ENCODE results near the gene CPLANE1. TPM values are rescaled to one million over a fixed set of nuclear protein-coding genes. Genes with fewer than 3 reads are reported as not detected.

Gene CPLANE1
- total and polyA plus RNA-seq, 10 of the 15 experiments (the other 5 are each of a cell fraction or from before 2014, with no cell fraction given), result 1.7 to 14.8 (median 6.7) TPM

GRCh38 chr5:37283214-37283820 lies 34.1 kb upstream of the CPLANE1 start:
- POLR2A ChIA-PET, result no interaction called here
- Histone ChIP-seq H2AFZ (ENCODE audit: control insufficient read depth, low read depth, low read length) (no peak overlapping the region), H3K79me2 (ENCODE audit: control insufficient read depth, insufficient read depth, low read length) (no peaks in the 10 kb centered on the region), H3K27me3 (replicated peaks in 1 of 2; ENCODE audit: control insufficient read depth in 2 of 2, insufficient read depth in 2 of 2, low read length in 1 of 2) (no peaks in the 10 kb centered on the region), H3K36me3 (ENCODE audit: control insufficient read depth in 2 of 2, insufficient read depth in 2 of 2, low read length in 1 of 2) (no peaks in the 10 kb centered on the region), H3K4me2 (ENCODE audit: control insufficient read depth, insufficient read depth) (no peak overlapping the region), H4K20me1 (ENCODE audit: control insufficient read depth, insufficient read depth) (no peaks in the 10 kb centered on the region), H3K9me3 (replicated peaks; ENCODE audit: control insufficient read depth, insufficient read depth, low read length) (peaks cover 5% of the 10 kb centered on the region; the same call in 1 of the 3 replicates), H3K4me1 (ENCODE audit: control insufficient read depth, insufficient read depth, low read length) (no peaks in the 10 kb centered on the region), H3K9ac (ENCODE audit: control insufficient read depth, insufficient read depth, low read length) (no peak overlapping the region), H3K27ac (ENCODE audit: control insufficient read depth, insufficient read depth) (no peak overlapping the region), H3K4me3 (no peak overlapping the region)
- CTCF ChIA-PET, result no interaction called here
- DNase-seq (ENCODE audit: low read depth, low spot score), result no peak
- SMC1A ChIA-PET (ENCODE audit: uncharacterized antibody, unreplicated experiment), result no interaction called here
- WGBS (ENCODE audit: insufficient coverage, insufficient replicate concordance, low lambda C conversion rate, missing lambda C conversion rate), result 80% methylated on average over 5 of the region's 5 CpGs
- no peak for FAIRE-seq
- RAD21 ChIA-PET (ENCODE audit: unreplicated experiment), result no interaction called here
- ATAC-seq, result no peak
- no TSS peak for BruUV-seq (replicated peaks)
- in situ Hi-C loops (cut with MboI) (no loop called here), intact Hi-C loops (cut with micrococcal nuclease; ENCODE audit: unreplicated experiment) (no loop called here)
- TF ChIP-seq ZNF592 (IDR thresholded peaks at IDR 0.05), result no peak
- TF ChIP-seq SIX5 (IDR thresholded peaks at IDR 0.05; ENCODE audit: low read depth, low read length, severe bottlenecking), result no peak
- TF ChIP-seq NR2C2 (IDR thresholded peaks at IDR 0.05; ENCODE audit: borderline replicate concordance, control insufficient read depth, insufficient read length, low read depth), result no peak
- TF ChIP-seq EGR1 (IDR thresholded peaks at IDR 0.05; ENCODE audit: borderline replicate concordance in 1 of 2, low read depth in 2 of 2, low read length in 2 of 2), result no peak
- no peak for TF ChIP-seq JUNB (IDR thresholded peaks at IDR 0.05)
- no peak for TF ChIP-seq RELA (IDR thresholded peaks at IDR 0.05; ENCODE audit: borderline replicate concordance, partially characterized antibody)
- TF ChIP-seq MEF2B (IDR thresholded peaks at IDR 0.05; ENCODE audit: partially characterized antibody, poor library complexity, severe bottlenecking), result no peak
- TF ChIP-seq E2F8 (IDR thresholded peaks at IDR 0.05; ENCODE audit: low read depth, partially characterized antibody), result no peak
- no peak for TF ChIP-seq POLR2AphosphoS2 (IDR thresholded peaks at IDR 0.05; ENCODE audit: low read depth, low read length)
- TF ChIP-seq BMI1 (IDR thresholded peaks at IDR 0.05; ENCODE audit: borderline replicate concordance), result no peak
- no peak for TF ChIP-seq SPI1 (IDR thresholded peaks at IDR 0.05; ENCODE audit: borderline replicate concordance, insufficient read depth, low read depth, low read length)
- TF ChIP-seq ZNF217 (IDR thresholded peaks at IDR 0.05), result no peak
- TF ChIP-seq ETV6 (conservative IDR thresholded peaks at IDR 0.05 in 1 of 2, IDR thresholded peaks at IDR 0.05 in 1 of 2; ENCODE audit: borderline replicate concordance in 1 of 2, low read depth in 1 of 2), result no peak
